ENCODE measurements around the gene STAG1.
"Not testable (repeated sequence)": the region's sequence is repeated elsewhere in the genome, so short reads cannot be mapped to it uniquely, and the experiment has no call there.

Gene STAG1

DNA sequence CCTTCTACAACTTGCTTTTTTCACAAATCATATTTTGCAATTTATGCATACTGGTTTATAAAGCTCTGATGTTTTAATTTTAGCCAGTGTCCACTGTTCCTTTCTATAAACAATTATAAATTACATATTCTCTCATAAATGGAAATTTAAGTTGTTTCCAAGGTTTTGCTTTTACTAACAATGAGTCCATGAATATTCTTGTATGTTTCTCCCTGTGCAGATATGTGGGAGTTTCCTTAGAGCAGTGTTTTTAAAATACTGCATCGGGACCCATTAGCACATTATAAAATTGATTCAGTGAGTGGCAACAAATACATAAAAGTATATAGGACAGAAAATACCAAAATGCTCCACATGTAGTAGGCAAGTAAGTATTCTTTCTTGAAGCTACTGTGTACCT is 266.4 kb downstream of the STAG1 start:
- DNase-seq: no peak

DNA sequence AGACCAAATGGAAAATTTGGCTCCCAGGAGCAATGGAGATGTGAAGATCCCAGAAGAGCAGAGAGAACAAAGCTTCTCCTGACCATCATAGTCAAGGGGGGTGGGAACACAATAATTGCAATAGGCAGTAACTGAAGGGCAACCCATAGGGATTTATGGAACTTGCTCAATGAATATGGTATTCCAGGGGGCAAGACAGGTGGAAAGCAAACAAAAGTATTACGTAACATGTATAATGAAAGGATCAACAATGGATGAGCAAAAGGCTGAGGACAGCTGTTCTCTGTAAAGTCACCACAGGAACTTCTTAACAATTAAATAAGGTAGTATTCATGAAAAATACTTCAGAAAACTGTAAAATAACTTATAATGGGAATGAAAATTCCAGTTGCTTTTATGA is 275.9 kb downstream of the STAG1 start:
- DNase-seq: no peak

DNA sequence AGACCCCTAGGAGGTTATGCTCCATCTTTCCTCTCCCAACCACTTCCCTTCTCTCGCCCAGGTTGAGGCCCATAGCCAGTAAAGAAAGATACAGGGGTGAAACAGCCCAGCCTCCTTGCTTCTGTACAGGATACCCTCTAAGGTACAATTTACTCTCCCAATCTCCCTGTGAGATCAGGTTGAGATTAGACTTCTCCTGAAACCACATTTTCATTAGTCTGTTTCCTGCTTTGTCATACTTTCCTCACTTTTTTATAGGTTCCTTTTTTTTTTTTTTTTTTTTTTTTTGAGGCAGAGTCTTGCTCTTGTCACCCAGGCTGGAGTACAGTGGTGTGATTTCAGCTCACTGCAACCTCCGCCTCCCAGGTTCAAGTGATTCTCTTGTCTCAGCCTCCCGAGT is 277.3 kb downstream of the STAG1 start:
- DNase-seq: not testable (repeated sequence)

DNA sequence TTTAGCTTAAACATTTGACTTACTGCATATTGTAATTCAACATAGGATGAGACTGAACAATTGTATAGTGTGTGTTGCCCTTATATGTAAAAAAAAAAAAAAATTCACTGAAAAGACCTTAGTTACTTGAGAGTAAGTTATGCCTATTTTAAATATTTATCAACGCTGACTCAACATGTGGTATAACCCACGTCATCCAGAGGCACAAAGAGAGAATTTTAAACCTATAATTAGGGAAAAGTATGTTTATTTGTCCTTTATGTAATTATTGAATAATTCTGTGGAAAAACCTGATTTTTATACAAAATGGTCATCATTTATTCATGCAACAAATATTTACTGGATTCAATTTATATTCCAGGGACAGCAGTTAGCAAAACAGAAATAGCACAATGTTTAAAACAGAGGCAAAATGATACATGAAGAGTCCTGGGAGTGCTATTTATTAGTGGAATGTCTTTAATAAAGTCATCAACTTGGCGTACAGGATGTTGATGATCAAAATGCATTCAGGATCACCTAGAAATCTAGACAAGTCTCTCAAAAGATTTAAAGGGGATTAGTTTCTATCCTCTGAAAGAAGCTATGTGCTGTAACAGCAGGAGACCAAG is 278.4 kb downstream of the STAG1 start:
- DNase-seq: no peak

DNA sequence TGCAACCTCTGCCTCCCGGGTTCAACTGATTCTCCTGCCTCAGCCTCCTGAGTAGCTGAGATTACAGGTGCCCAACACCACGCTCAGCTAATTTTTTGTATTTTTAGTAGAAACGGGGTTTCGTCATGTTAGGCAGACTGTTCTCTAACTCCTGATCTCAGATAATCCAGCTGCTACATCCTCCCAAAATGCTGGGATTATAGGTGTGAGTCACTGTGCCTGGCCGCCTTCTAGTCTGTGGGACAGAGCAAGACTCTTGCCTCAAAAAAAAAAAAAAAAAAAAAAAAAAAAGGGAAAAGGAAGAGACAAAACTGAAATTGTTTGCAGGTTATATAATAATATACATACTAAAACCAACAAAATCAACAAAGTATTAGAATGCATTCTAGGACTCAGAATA is 286.9 kb downstream of the STAG1 start:
- no peak for DNase-seq

DNA sequence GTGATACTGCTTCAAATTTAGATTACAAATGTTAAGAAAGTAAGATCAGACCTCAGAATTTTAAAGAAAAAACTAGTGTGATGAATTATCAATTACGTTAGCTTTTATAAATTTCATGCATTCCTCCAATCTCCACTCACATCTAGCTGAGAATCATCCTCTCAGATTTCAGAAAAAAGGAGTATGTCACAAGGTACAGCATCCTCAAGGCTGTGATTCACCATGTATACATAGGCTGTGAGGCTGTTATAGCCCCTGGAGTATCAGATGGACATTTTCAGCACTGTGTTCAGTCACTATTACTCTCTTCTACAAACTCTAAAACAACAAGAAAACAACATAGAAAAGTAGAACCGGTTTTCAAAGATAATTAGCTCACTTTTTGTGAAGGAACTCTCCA is 287.7 kb downstream of the STAG1 start:
- no peak for DNase-seq

DNA sequence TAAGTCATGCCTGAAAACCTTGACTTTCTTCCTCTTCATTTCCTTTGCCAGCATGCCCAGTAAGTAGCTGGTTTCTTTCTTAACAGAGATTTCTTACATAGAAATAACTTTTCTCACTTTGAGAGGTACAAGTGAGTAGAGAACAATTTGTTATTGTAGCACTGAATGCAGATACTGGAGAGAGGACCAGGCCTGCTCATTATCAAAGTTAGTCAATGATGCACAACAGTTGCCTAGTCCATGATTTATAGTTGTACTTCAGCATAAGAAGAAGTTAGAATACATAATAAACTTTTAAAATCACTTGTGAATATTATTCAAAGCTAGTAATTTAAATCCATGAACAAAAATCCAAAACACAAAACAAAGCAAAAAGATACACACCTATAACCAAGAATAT is 289.0 kb downstream of the STAG1 start:
- no peak for DNase-seq

DNA sequence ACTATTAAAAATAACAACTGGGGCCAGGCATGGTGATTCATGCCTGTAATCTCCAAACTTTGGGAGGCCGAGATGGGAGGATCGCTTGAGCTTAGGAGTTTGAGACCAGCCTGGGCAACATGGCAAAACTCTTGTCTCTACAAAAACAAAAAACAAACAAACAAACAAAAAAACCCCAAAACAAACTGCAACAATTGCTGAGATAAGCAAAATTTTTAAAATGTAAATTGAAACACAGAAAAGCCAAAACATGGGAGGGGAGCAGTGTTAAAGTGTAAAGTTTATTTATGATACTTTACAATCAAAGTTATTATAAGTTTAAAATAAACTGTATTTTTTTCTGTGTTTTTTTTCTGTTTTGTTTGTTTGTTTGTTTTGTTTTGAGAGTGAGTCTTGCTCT is 294.4 kb downstream of the STAG1 start:
- no peak for DNase-seq

DNA sequence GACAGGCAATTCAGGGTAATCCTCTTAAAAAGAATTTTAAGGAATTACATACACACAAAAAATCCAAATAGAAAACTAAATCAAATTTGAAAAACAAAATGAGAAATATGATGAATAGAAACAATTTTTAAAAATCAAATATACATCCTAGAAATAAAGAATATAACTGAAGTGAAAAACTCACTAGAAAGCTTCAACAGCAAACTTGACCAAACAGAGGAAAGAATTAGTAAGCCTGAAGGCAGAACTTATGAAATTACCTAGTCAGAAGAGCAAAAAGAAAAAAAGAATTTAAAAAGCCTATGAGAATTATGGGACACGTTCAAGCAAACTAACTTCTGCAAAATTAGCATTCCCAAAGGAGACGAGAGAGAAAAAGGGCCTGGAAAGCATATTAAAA is 296.0 kb downstream of the STAG1 start:
- no peak for DNase-seq

DNA sequence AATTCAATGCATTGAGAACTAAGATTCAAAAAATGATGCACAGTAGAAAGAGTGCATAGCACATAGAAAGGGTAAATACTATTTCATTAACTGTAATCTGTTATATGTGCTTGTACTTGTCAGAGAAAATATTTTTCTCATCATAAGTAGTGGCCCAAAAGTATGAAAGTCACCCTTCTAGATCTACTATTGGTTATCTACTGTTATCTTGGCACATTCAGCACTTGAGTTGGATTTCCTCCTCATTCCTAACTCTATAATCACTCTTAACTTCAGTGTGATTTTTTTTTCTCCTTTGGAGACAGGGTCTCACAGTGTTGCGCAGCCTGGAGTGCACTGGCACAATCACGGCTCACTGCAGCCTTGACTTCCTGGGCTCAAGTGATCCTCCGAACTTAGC is 307.6 kb downstream of the STAG1 start:
- no peak for DNase-seq

DNA sequence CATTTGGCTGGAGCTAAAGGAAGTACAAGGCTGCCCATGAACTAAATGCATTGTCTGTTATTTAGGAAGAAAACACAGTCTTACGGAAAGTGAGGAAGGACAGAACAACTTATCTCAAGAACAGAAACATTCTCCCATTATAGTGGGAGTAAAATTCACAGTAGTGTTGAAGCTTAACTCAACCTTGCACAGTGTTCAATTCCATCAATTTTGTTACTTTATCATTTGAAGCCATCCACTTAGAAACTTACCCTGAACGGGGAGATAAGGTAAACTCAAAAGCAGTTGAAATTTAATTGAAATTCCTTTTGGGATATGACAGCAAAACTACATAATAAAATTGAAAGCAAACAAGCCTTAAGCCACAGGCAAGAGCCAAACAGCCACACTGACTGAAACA is 315.1 kb downstream of the STAG1 start:
- DNase-seq: no peak

DNA sequence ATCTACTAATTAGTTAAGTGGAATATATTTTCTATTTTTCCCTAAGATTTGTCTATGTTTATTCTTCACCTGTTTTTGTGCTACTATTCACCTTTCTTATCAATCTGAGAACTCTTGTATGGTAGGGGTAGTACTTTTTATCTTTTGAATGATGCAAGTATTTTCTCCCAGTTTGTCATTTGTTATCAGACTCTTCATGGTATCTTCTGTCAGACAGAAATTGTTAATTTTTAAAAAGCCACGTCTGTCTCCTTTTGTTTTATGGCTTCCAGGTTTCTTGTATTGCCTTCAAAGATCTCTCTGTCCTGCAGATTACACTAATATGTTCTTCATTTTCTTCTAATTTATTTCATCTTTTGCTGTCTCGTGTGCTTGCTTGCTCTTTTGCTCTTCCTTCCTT is 317.7 kb downstream of the STAG1 start:
- no peak for DNase-seq

DNA sequence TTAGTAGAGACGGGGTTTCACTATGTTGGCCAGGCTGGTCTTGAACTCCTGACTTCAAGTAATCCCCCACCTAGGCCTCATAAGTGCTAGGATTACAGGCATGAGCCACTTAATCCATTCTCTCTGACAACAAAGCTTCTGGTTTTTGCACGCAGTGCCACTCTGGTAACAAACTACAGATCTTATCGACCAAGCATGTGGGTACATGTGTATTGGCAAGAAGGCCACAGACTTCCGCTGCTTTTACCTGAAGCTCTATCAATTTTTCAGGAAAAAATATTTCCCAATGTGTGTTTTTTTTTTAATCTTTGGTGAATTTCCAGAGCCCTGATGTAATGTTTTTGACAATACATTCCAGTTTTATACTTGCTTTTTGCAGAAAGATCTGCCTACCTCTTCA is 319.5 kb downstream of the STAG1 start:
- DNase-seq: no peak

DNA sequence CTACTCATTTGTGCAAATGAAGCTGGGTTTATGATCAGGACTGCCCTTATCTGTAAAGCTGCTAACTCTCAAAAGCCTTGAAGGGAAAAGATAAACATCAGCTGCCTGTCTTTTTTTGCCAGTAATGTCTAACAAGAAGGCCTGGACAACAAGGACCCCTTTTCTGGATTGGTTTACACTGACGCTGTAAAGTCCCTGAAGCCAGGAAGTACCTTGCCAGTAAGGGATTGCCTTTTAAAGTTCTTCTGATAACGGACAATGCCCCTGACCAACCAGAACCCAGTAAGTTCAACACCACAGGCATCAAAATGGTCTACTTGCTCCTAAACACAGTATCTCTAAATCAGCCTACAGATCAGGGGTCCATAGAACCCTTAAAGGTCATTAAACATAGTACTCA is 324.0 kb downstream of the STAG1 start:
- DNase-seq: no peak

DNA sequence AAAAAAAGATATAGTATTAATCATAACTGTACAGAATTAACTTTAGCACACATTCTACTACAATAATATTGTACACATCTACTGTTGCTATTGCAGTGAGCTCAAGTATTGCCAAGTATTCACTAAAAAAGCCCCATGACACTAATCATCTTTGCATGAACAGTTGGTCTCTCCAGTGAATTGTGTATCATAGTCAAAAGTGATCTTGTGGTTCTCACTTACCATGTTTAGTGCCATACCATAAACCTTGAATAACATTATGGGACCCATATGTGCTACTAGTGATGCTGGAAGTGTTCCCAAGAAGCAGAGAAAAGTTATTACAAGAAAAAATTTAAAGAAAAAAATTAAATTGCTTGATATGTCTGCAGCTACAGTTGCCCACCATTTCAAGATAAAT is 324.9 kb downstream of the STAG1 start:
- no peak for DNase-seq

DNA sequence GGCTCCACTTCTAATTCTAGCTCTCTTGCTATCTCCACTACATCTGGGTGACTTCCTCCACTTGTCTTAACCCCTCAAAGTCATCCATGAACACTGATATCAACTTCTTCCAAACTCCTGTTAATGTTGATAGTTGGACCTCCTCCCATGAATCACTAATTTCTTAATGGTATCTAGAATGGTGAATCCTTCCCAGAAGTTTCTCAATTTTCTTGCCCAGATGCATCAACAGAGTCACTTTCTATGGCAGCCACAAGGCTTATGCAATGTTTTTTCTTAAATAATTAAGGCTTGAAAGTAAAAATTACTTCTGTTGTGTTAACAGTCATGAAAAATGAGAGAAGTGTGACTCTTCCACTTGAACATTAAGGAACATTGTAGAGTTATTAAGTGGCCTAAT is 337.7 kb downstream of the STAG1 start:
- DNase-seq: no peak

DNA sequence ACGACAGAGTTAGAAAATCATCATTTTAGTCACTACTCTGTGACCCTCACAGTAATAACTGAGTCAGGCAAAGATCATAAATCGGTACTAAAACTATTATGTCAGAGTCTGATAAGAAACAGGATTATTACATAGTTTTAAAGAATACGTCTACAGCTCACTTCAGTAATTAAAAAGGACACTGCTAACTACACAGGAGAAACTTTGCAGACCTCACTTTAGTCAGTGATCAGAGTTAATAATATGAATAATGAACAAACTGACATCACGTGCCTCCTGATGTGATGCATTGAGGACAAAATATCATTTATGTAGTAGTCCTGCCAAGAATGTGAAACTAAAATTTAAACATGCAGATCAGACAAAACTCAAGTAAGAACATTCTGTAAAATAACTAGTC is 339.9 kb downstream of the STAG1 start:
- DNase-seq: no peak

DNA sequence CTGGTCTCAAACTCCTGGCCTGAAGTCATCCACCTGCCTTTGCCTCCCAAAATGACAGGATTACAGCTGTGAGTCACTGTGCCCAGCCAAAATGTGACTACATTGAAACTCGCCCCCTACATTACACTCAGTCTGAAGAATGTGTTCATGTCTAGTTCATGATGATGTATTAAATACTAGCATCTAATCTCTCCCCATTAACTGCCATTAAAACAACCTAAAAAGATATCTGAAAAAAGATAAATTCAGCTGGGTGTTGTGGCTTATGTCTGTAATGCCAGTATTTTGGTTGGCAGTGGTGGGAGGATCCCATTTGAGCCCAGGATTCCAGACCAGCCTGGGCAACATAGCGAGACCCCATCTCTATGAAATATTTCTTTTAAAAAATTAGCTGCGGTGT is 342.6 kb downstream of the STAG1 start:
- no peak for DNase-seq

DNA sequence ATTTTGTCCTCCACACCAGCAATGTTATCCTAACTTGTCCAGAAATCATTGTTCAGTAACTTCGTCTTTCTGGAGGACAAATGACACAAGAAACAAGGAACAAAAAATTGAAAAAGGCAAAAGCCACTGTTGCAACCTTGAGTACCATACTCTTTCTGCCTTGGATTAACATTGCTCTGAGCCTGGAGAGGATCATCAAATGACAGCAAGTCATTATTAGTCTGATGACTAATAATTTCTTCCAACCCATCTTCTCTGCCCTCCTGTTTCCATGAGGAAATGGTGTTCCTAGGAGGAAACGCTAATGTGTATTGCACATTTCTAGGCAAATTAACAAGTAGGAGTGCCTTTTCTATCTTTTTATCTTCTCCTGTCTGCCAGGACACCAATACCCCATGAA is 348.1 kb downstream of the STAG1 start:
- DNase-seq: no peak

DNA sequence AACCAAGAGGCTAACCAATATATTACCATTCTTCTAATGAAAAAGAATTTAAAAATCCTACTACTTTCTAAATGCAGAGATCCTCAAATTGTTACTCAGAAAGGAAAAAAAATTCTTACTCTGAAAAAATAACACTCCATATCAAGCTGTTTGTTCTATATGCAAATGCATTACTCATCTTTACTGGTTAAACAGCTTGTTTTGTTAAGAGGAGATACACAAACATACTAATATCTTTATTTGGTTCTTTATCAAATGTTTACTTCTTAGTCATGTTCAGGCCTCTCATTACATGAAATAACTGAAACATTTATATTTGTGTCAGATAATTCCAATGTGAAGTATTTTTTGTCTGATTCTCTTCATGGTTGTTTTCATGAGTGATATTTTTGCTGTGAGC is 355.3 kb downstream of the STAG1 start:
- DNase-seq: no peak

DNA sequence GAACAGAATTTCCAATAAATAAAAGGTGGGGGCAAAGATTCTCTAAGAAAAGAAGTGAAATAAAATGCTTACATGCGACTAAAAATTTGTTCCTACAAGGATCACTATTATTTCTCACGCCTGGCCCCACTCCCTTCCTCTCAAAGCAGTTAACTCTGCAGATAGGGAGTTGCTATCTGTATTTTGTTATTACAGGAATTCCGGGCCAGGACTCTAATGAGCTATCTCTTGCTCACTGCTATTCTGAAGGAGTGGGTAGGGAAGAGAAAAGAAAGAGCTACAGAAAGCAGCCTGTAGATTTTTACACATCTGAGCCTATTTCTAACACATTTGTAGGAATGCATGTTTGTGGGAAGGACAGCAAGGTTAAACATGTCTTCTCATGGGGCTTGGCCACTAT is 361.6 kb downstream of the STAG1 start:
- no peak for DNase-seq

DNA sequence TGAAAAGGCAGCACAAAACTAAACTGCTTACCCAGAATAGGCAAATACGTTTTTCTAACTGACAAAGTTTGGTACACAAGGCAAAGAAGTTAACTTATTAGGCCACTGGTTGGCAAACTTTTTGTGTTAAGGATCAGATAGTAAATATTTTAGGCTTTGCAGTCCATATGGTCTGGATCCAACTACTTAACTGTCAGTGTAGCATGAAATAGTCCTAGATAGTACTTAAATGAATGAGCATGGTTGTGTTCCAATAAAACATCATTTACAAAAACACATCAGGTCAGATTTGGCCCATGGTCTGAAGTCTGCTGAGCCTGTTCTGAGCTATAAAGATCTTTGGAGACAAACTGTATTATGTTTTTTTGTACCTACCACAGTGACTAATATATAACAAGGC is 365.1 kb downstream of the STAG1 start:
- DNase-seq: no peak

DNA sequence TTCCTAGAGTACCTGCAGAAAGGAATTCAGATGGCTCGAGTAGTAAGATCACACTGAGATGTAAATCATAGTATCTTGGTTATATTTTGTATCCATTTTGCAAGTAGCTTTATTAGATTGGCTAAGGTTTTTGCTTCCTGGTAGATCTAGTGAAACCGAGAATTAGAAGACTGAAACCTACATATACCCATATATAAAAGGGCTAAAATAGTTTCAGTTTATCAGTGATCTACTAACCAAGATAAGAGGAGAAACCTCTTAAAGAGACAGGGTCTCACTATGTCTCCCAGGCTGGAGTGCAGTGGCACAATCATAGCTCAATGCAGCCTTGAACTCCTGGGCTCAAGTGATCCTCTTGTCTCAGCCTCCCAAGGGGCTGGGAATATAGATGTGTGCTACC is 366.7 kb downstream of the STAG1 start:
- no peak for DNase-seq

DNA sequence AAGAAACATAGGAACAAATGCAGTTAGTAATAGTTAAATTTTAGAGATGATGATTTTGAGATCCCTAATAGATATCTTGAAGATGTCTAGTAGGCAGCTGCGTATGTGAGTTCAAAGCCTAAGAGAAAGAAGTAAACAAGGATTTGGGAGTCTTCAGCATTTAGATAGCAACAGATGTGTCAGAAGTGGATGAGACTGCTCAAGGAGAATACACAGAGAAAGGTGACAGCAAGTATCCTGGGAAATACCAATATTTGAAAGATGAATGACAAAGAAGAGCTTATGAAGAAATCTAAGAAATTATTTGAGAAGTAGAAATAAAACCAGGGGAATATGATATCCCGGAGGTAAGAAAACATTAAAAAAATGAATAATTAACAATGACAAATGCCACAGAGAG is 371.1 kb downstream of the STAG1 start:
- no peak for DNase-seq

DNA sequence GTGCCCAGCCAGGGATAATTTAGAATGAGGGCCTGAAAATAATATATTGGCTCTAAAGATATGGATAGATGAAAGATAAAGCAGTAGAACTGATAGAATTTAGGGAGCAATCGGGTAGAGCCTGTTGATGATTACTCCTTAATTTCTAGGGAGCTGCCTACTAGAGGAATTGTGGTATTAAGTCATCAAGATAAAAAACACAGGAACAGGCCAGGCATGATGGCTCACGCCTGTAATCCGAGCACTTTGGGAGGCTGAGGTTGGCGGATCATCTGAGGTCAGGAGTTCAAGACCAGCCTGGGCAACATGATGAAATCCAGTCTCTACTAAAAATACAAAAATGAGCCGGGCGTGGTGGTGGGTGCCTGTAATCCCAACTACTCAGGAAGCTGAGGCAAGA is 371.6 kb downstream of the STAG1 start:
- DNase-seq: no peak

DNA sequence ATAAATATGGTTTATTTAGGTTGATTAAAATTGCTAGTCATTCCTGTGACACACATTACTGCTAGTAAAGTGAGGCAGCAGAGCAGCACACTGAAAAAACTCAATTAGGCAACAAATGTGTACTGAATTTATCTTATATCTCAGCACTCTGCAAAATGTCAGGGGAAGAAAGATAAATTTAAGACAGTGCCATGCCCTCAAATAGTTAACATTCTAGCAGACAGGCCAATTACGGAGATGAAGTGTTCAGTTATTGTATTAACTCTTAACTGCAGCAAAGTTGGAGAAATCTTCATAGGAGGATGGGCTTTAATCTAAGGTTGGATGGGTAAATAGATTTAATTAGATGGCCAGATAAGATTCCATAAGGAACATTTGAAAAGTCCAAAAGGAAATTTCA is 374.2 kb downstream of the STAG1 start:
- DNase-seq: no peak

All from CD4-positive, alpha-beta T cell treated with Interleukin-17A for 4 hours (primary cell).